Fibroblast of lung (primary cell): Measurements from ENCODE around the gene PRG2. TPM values are rescaled to one million over a fixed set of nuclear protein-coding genes. Genes with fewer than 3 reads are reported as not detected.
"Not testable (repeated sequence)": the region's sequence is repeated elsewhere in the genome, so short reads cannot be mapped to it uniquely, and the experiment has no call there.

Experiments used
- DNase-seq, 2 donors: peaks; one replicate each; pipeline versions ENCODE4 v3.0.0 to v3.0.0-alpha.2; 2010; ENCODE audit warnings: low read depth in 2 of 2
- H2AFZ ChIP-seq: 2 replicates; pipeline ENCODE4 v1.5.1; 2012; ENCODE audit warnings: low read length, control low read depth, inconsistent platforms
- H3K27ac ChIP-seq: 2 replicates; pipeline ENCODE4 v1.5.1; 2011; ENCODE audit warnings: low read length, control low read depth; ENCODE audit not compliant: insufficient read depth
- H3K27me3 ChIP-seq: 2 replicates; pipeline ENCODE4 v1.5.1; 2011; ENCODE audit warnings: mild to moderate bottlenecking, low read length; ENCODE audit not compliant: control insufficient read depth, insufficient read depth
- H3K36me3 ChIP-seq: 2 replicates; pipeline ENCODE4 v1.5.1; 2011; ENCODE audit warnings: low read length; ENCODE audit not compliant: control insufficient read depth, insufficient read depth
- H3K4me1 ChIP-seq: 2 replicates; pipeline ENCODE4 v1.5.1; 2011; ENCODE audit warnings: low read length; ENCODE audit not compliant: control insufficient read depth, insufficient read depth; ENCODE audit errors: extremely low read depth
- H3K4me2 ChIP-seq: 2 replicates; pipeline ENCODE4 v1.5.1; 2011; ENCODE audit warnings: low read length, control low read depth; ENCODE audit not compliant: insufficient read depth; ENCODE audit errors: extremely low read depth
- H3K4me3 ChIP-seq, 4 experiments: fragments of 200-600 bp in 1 of 4; sonication (generic) in 1 of 4; replicated peaks in 1 of 4; 2 replicates each; pipeline ENCODE4 v1.5.1; 2011 to 2016; ENCODE audit warnings: low read length in 4 of 4, low read depth in 3 of 4, mild to moderate bottlenecking in 3 of 4, control low read depth in 2 of 4, inconsistent platforms in 1 of 4, mixed read lengths in 1 of 4; ENCODE audit not compliant: insufficient read depth in 1 of 4; ENCODE audit errors: control extremely low read depth in 1 of 4
- H3K79me2 ChIP-seq: 2 replicates; pipeline ENCODE4 v1.5.1; 2012; ENCODE audit warnings: mild to moderate bottlenecking, low read length, inconsistent platforms; ENCODE audit not compliant: control insufficient read depth, insufficient read depth
- H3K9ac ChIP-seq: 2 replicates; pipeline ENCODE4 v1.5.1; 2011; ENCODE audit warnings: mild to moderate bottlenecking, low read length, control low read depth; ENCODE audit not compliant: insufficient read depth
- H3K9me3 ChIP-seq: 2 replicates; pipeline ENCODE4 v1.5.1; 2012; ENCODE audit warnings: low read depth, low read length; ENCODE audit not compliant: control insufficient read depth, insufficient read depth
- H4K20me1 ChIP-seq: 2 replicates; pipeline ENCODE4 v1.5.1; 2011; ENCODE audit warnings: low read length; ENCODE audit not compliant: control insufficient read depth, insufficient read depth; ENCODE audit errors: extremely low read depth
- CTCF ChIP-seq, 2 donors: IDR thresholded peaks in 1 of 2; conservative IDR thresholded peaks in 1 of 2; 1 replicate in 1 of 2; 2 replicates in 1 of 2; pipeline ENCODE4 v1.5.1; 2011 to 2012; ENCODE audit warnings: low read length in 2 of 2, control low read depth in 1 of 2, inconsistent platforms in 1 of 2, low read depth in 1 of 2, mild to moderate bottlenecking in 1 of 2
- EZH2 ChIP-seq: IDR thresholded peaks from 2 replicates; pipeline ENCODE4 v1.5.1; 2012; ENCODE audit warnings: low read length, control low read depth, mild to moderate bottlenecking; ENCODE audit errors: missing control alignments
- polyA plus RNA-seq, 2 donors: library from polyadenylated mRNA; depleted of rRNA in 1 of 2; stranded (reverse) in 1 of 2; unstranded in 1 of 2; fragments of >200 nt; gene quantifications; 2 replicates each; pipeline ENCODE4 v1.2.1, GENCODE V29; 2011 to 2012; ENCODE audit warnings: missing spikeins in 1 of 2
- total RNA-seq: library from RNA; depleted of rRNA; stranded (reverse); fragments of >200 nt; gene quantifications from 2 replicates; pipeline ENCODE4 v1.2.1, GENCODE V29; 2014

Gene PRG2
- total and polyA plus RNA-seq, 2 donors (not counting 1 experiment from before 2014, with no cell fraction given) = not detected

- no peaks in the 10 kb centered on the region for H3K27me3 ChIP-seq
- no peaks in the 10 kb centered on the region for H3K79me2 ChIP-seq
- H3K27ac ChIP-seq = no peak overlapping the region
- peak; percentile 17 to 53 for DNase-seq
- H3K9ac ChIP-seq = no peak overlapping the region
- no peak overlapping the region for H3K4me2 ChIP-seq
- H2AFZ ChIP-seq = no peak overlapping the region
- no peaks in the 10 kb centered on the region for H4K20me1 ChIP-seq
- TF ChIP-seq CTCF (conservative IDR thresholded peaks at IDR 0.05 in 1 of 2, IDR thresholded peaks at IDR 0.05 in 1 of 2; ENCODE audit: low read depth in 1 of 2, low read length in 2 of 2) = no peak
- TF ChIP-seq EZH2 = no peak
- peaks cover 14% of the 10 kb centered on the region for H3K36me3 ChIP-seq
- H3K9me3 ChIP-seq = no peaks in the 10 kb centered on the region
- H3K4me3 ChIP-seq = no peak overlapping the region
- H3K4me1 ChIP-seq = peaks cover 4% of the 10 kb centered on the region
Measured at GRCh38 chr11:57406337-57406904, 16.0 kb upstream of the PRG2 start.

GRCh38 chr11:57405271-57405860 lies 14.9 kb upstream of the PRG2 start:
- H3K9ac ChIP-seq = no peak overlapping the region
- no peak overlapping the region for H3K4me2 ChIP-seq
- no peaks in the 10 kb centered on the region for H3K9me3 ChIP-seq
- peaks cover 14% of the 10 kb centered on the region for H3K36me3 ChIP-seq
- TF ChIP-seq EZH2 = no peak
- TF ChIP-seq CTCF (conservative IDR thresholded peaks at IDR 0.05 in 1 of 2, IDR thresholded peaks at IDR 0.05 in 1 of 2; ENCODE audit: low read depth in 1 of 2, low read length in 2 of 2) = no peak
- no peak for DNase-seq
- peaks cover 4% of the 10 kb centered on the region for H3K4me1 ChIP-seq
- no peaks in the 10 kb centered on the region for H3K79me2 ChIP-seq
- no peak overlapping the region for H3K4me3 ChIP-seq
- no peak overlapping the region for H2AFZ ChIP-seq
- H3K27ac ChIP-seq = no peak overlapping the region
- H4K20me1 ChIP-seq = no peaks in the 10 kb centered on the region
- no peaks in the 10 kb centered on the region for H3K27me3 ChIP-seq

- DNase-seq = no peak
- Histone ChIP-seq H3K27me3 (no peaks in the 10 kb centered on the region), H3K4me2 (no peak overlapping the region), H3K4me3 (no peak overlapping the region), H3K4me1 (peaks cover 2% of the 10 kb centered on the region), H3K9me3 (no peaks in the 10 kb centered on the region), H3K79me2 (no peaks in the 10 kb centered on the region), H3K9ac (no peak overlapping the region), H3K27ac (no peak overlapping the region), H3K36me3 (peaks cover 11% of the 10 kb centered on the region), H2AFZ (no peak overlapping the region), H4K20me1 (no peaks in the 10 kb centered on the region)
- TF ChIP-seq CTCF (conservative IDR thresholded peaks at IDR 0.05 in 1 of 2, IDR thresholded peaks at IDR 0.05 in 1 of 2; ENCODE audit: low read depth in 1 of 2, low read length in 2 of 2) = no peak
Measured at GRCh38 chr11:57403802-57404147, 13.3 kb upstream of the PRG2 start.

GRCh38 chr11:57403003-57403801 lies 12.8 kb upstream of the PRG2 start:
- H3K9ac ChIP-seq, H3K4me2 ChIP-seq, H3K27ac ChIP-seq, H3K4me3 ChIP-seq, H2AFZ ChIP-seq, H4K20me1 ChIP-seq, H3K4me1 ChIP-seq, DNase-seq, H3K36me3 ChIP-seq, H3K79me2 ChIP-seq, H3K27me3 ChIP-seq, H3K9me3 ChIP-seq: not testable (repeated sequence)
